GM23248 (cell line): Measurements from ENCODE around the gene ST6GAL1.

Experiments
- EZH2 ChIP-seq: fragments of 200-600 bp; sonication (generic); IDR thresholded peaks from 2 replicates; pipeline ENCODE4 v1.6.1; 2018; ENCODE audit warnings: antibody characterized with exemption, mild to moderate bottlenecking; ENCODE audit not compliant: insufficient read depth, poor library complexity, severe bottlenecking
- EZH2phosphoT487 ChIP-seq: fragments of 200-600 bp; sonication (generic); IDR thresholded peaks from 2 replicates; pipeline ENCODE4 v1.6.1; 2018; ENCODE audit warnings: antibody characterized with exemption, moderate library complexity, mild to moderate bottlenecking, low read depth; ENCODE audit not compliant: insufficient read depth

GRCh38 chr3:187011915-187012314 lies 81.6 kb downstream of the ST6GAL1 start:
- no peak for TF ChIP-seq EZH2
- no peak for TF ChIP-seq EZH2phosphoT487
